ENCODE measurements around the gene RPL37.

DNA sequence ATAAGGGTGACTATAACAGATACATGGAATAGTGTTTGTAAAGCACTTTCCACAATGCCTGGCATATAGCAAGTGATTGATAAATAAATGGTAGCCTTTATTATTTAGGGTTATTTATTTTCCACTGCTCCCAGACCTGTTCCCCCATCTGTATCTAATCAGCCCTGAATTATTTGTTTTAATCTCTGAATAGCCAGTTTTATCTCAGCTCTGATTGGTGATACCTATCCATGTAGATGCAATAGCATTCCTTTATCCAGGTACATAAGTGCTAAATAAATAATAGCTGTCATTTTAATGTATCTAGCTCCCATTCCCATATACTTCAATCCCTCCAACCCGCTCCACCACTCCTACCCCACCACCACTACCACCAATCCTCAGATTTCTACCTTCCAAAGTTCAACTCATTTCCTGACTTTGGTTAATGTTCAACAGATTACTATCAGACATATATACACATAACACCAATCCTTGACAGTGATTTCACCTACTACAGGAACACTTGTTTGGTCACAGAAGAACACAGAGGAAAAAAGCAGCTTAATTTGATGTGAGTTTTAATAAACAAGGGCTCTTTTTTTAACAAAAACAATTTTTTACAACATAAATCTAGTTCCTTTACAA is 50.9 kb downstream of the RPL37 start:
- TF ChIP-seq, protein P1, sequence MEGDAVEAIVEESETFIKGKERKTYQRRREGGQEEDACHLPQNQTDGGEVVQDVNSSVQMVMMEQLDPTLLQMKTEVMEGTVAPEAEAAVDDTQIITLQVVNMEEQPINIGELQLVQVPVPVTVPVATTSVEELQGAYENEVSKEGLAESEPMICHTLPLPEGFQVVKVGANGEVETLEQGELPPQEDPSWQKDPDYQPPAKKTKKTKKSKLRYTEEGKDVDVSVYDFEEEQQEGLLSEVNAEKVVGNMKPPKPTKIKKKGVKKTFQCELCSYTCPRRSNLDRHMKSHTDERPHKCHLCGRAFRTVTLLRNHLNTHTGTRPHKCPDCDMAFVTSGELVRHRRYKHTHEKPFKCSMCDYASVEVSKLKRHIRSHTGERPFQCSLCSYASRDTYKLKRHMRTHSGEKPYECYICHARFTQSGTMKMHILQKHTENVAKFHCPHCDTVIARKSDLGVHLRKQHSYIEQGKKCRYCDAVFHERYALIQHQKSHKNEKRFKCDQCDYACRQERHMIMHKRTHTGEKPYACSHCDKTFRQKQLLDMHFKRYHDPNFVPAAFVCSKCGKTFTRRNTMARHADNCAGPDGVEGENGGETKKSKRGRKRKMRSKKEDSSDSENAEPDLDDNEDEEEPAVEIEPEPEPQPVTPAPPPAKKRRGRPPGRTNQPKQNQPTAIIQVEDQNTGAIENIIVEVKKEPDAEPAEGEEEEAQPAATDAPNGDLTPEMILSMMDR (conservative IDR thresholded peaks at IDR 0.05) = no peak
- no peak for TF ChIP-seq ZFX (IDR thresholded peaks at IDR 0.05)

Data from C4-2B (cell line).